ENCODE results near the gene TCF4. TPM values are rescaled to one million over a fixed set of nuclear protein-coding genes. Genes with fewer than 3 reads are reported as not detected.

The TCF4 gene
- total and polyA plus RNA-seq, 7 experiments from 2014 or later: 0.94 to 21.8 (median 2.6) TPM

DNA sequence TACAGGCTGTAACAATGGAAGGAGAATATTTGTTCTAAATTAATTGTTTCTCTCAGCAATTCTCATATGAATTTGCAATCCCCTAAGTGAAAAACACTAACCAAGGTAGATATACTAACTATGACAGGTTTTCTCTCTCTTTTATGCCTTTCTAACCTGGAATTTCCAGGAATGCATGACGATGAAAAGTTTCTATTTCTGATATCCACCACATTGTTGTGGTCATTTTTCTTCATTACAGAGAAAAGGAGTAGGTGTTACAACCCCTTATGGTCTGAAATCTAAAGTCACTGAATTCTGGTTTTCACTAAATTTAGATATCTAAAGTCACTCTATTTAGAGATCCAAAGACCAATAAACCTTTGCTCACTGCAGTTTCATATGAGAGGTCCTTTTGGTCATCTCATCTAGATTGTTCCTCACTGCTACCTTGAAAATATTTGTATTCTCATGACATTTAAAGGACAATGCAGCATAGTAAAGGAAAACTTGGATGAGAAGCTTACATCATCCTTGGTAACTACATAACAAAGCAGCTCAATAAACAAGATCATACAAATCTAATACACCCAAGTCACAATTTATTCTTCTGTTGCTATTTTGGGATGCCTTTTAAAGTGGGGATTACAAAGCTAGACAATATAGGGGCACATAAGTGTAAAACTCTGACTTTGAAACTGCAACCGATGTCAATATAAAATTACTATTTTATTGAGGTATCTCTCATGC is 85.8 kb downstream of the TCF4 start:
- ChIA-PET CTCF (no interaction called here), POLR2A (no interaction called here)
- Histone ChIP-seq H3K4me3 (ENCODE audit: low read length) (no peak overlapping the region), H3K9me3 (ENCODE audit: control insufficient read depth in 2 of 3, low read length in 3 of 3) (no peaks in the 10 kb centered on the region), H3K27ac (ENCODE audit: low read depth, low read length) (no peak overlapping the region), H3K27me3 (ENCODE audit: control insufficient read depth in 2 of 2, insufficient read depth in 2 of 2, low read length in 2 of 2) (no peaks in the 10 kb centered on the region), H3K36me3 (ENCODE audit: control insufficient read depth in 2 of 3, insufficient read depth in 3 of 3, low read length in 3 of 3) (no peaks in the 10 kb centered on the region), H3K4me1 (ENCODE audit: control insufficient read depth in 2 of 2, insufficient read depth in 2 of 2, low read length in 2 of 2) (no peaks in the 10 kb centered on the region)
- H3K27me3 Mint-ChIP-seq: peaks cover 0 to 9% (median 4%) of the 10 kb centered on the region in 5 donors
- no peak for ATAC-seq
- peaks cover 0 to 6% (median 0%) of the 10 kb centered on the region in 7 donors for H3K4me1 Mint-ChIP-seq
- no peak for DNase-seq
- no peak overlapping the region for H3K27ac Mint-ChIP-seq
- H3K4me3 Mint-ChIP-seq: no peak overlapping the region
- peaks cover 0 to 1% (median 0%) of the 10 kb centered on the region in 11 donors for H3K9me3 Mint-ChIP-seq
- no peaks in the 10 kb centered on the region for H3K36me3 Mint-ChIP-seq
- intact Hi-C loops (cut with micrococcal nuclease): no loop called here

DNA sequence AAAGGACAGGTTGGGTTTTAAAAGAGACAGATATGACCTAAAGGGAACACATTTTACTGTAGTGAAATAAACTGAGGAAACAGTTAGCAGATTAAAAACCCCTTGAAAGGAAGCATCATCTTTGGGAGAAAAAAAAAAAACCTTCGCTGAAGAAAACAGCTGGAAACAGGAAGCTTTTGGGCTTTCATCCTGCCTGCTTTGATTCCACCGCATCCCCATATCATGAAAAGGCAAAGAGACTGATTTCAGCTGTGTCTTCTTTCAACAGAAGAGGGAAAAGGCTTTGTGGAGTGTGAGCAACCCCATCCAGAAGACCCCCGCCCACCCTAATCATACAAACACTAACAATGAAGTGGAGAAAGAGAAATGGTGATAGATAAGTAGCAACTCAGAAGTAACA is 86.4 kb downstream of the TCF4 start:
- H3K36me3 Mint-ChIP-seq: no peaks in the 10 kb centered on the region
- Histone ChIP-seq H3K4me3 (ENCODE audit: low read length) (no peak overlapping the region), H3K36me3 (ENCODE audit: control insufficient read depth in 2 of 3, insufficient read depth in 3 of 3, low read length in 3 of 3) (no peaks in the 10 kb centered on the region), H3K27me3 (ENCODE audit: control insufficient read depth in 2 of 2, insufficient read depth in 2 of 2, low read length in 2 of 2) (no peaks in the 10 kb centered on the region), H3K27ac (ENCODE audit: low read depth, low read length) (no peak overlapping the region), H3K4me1 (ENCODE audit: control insufficient read depth in 2 of 2, insufficient read depth in 2 of 2, low read length in 2 of 2) (no peaks in the 10 kb centered on the region), H3K9me3 (ENCODE audit: control insufficient read depth in 2 of 3, low read length in 3 of 3) (no peaks in the 10 kb centered on the region)
- H3K4me3 Mint-ChIP-seq: no peak overlapping the region
- H3K27ac Mint-ChIP-seq: no peak overlapping the region
- H3K4me1 Mint-ChIP-seq: peaks cover 0 to 6% (median 0%) of the 10 kb centered on the region in 7 donors
- ATAC-seq (no peak), DNase-seq (no peak)
- H3K9me3 Mint-ChIP-seq: peaks cover 0 to 1% (median 0%) of the 10 kb centered on the region in 11 donors
- H3K27me3 Mint-ChIP-seq: peaks cover 0 to 9% (median 4%) of the 10 kb centered on the region in 5 donors
- intact Hi-C loops (cut with micrococcal nuclease): no loop called here
- CTCF ChIA-PET: no interaction called here
- POLR2A ChIA-PET: no interaction called here

DNA sequence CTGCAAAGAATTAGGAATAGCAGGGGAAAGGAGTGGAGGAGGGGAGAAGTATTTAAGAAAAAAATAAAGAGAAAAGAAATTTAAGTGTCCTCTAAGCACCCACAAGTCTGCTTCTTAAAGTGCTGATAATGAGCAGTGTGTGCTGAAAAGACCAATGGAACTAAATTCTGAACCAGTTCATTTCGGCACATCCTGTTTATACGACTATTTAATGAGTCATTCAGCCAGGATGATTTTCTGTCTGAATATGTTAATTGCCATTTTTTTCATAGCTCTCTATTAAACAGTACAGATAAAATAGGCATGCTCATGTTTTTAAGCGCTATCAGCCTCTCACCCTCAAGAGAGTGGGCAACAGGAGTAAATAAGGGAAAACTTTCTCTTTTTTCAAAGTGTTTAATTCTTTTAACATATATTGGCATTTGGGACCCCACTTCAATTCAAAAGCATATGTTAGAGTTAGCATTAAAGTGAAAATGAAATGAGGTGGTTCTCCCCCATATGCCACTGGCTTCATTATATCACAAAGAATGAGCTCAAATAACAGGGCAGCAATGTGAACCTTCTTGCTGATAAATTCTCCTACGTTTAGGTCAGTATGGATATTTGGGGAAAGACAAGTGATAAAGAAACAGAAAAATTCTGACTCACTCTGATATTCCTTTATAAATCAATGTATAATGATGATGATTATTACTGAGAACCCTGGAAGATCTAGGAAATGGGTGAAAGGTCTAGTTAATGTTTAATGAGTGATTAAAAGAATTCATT is 87.5 kb downstream of the TCF4 start:
- intact Hi-C loops (cut with micrococcal nuclease): no loop called here
- Mint-ChIP-seq H3K9me3 (peaks cover 0 to 1% (median 0%) of the 10 kb centered on the region in 11 donors), H3K4me3 (no peak overlapping the region), H3K27ac (no peak overlapping the region), H3K27me3 (peaks cover 0 to 12% (median 4%) of the 10 kb centered on the region in 5 donors), H3K36me3 (no peaks in the 10 kb centered on the region), H3K4me1 (peaks cover 0 to 6% (median 0%) of the 10 kb centered on the region in 7 donors)
- Histone ChIP-seq H3K4me1 (ENCODE audit: control insufficient read depth in 2 of 2, insufficient read depth in 2 of 2, low read length in 2 of 2) (no peaks in the 10 kb centered on the region), H3K9me3 (ENCODE audit: control insufficient read depth in 2 of 3, low read length in 3 of 3) (no peaks in the 10 kb centered on the region), H3K27me3 (ENCODE audit: control insufficient read depth in 2 of 2, insufficient read depth in 2 of 2, low read length in 2 of 2) (no peaks in the 10 kb centered on the region), H3K4me3 (ENCODE audit: low read length) (no peak overlapping the region), H3K27ac (ENCODE audit: low read depth, low read length) (no peak overlapping the region), H3K36me3 (ENCODE audit: control insufficient read depth in 2 of 3, insufficient read depth in 3 of 3, low read length in 3 of 3) (no peaks in the 10 kb centered on the region)
- POLR2A ChIA-PET: no interaction called here
- ATAC-seq (no peak), DNase-seq (no peak)
- CTCF ChIA-PET: interaction anchor here (0.6 kb wide), 2 partner anchors 86 to 536 kb away, joined by 3 read pairs; no protein-coding TSS in a partner anchor

DNA sequence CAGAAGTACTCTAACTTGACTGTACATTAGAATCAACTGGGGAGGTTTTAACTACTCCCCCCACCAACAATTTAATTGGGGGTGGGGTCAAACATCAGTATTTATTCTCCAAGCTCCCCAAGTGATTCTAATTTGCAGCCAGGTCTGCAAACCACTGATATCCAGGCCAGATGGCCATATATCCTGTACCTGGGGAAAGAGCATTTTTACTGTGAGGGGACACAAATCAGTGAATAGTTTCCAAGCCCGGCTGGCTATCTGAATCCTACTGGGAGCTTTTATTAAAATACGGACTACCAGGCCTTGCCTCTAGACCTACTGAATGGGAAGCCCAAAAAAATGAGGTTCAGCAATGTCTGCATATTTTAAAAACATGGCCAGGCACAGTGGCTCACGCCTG is 88.5 kb downstream of the TCF4 start:
- no peaks in the 10 kb centered on the region for H3K36me3 Mint-ChIP-seq
- no peak overlapping the region for H3K4me3 Mint-ChIP-seq
- Histone ChIP-seq H3K4me3 (ENCODE audit: low read length) (no peak overlapping the region), H3K9me3 (ENCODE audit: control insufficient read depth in 2 of 3, low read length in 3 of 3) (no peaks in the 10 kb centered on the region), H3K27ac (ENCODE audit: low read depth, low read length) (no peak overlapping the region), H3K4me1 (ENCODE audit: control insufficient read depth in 2 of 2, insufficient read depth in 2 of 2, low read length in 2 of 2) (no peaks in the 10 kb centered on the region), H3K27me3 (ENCODE audit: control insufficient read depth in 2 of 2, insufficient read depth in 2 of 2, low read length in 2 of 2) (no peaks in the 10 kb centered on the region), H3K36me3 (ENCODE audit: control insufficient read depth in 2 of 3, insufficient read depth in 3 of 3, low read length in 3 of 3) (no peaks in the 10 kb centered on the region)
- ChIA-PET POLR2A (no interaction called here), CTCF (no interaction called here)
- H3K27me3 Mint-ChIP-seq: peaks cover 0 to 12% (median 4%) of the 10 kb centered on the region in 5 donors
- H3K4me1 Mint-ChIP-seq: peaks cover 0 to 6% (median 0%) of the 10 kb centered on the region in 7 donors
- ATAC-seq (no peak), DNase-seq (no peak)
- H3K27ac Mint-ChIP-seq: no peak overlapping the region
- peaks cover 0 to 1% (median 0%) of the 10 kb centered on the region in 11 donors for H3K9me3 Mint-ChIP-seq
- intact Hi-C loops (cut with micrococcal nuclease): loop anchor here in 1 of 2 donors (10.0 kb wide), 1 partner anchor 65 kb away; no protein-coding TSS in a partner anchor

DNA sequence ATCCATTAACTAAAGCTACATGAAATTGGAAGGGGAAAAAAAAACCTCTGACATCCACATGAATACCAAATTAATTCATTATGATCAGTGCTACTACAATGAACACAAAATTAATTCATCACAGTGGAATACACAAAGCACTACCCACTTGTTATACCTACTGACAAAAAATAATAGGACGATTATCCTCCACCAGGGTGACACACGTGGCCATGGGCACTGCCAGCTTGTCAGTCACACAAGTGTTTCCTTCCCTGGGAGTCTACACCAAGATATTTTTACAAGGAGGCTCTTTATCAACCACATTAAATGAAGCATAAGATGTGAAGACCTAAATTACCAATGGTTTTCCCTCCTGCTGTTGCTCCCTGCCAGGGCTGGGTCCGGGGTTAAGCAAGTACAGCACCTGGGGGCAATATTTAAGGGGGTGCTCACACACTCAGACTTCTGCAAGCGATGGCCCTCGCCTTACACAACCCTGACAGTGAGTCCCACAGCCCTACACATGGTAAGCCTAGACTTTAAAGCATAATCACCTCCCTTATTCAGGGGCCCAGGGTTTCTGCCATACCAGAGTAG is 90.1 kb downstream of the TCF4 start:
- Mint-ChIP-seq H3K36me3 (no peaks in the 10 kb centered on the region), H3K9me3 (peaks cover 0 to 1% (median 0%) of the 10 kb centered on the region in 11 donors), H3K4me1 (peaks cover 0 to 6% (median 0%) of the 10 kb centered on the region in 7 donors), H3K27me3 (peaks cover 3 to 14% (median 10%) of the 10 kb centered on the region in 5 donors), H3K4me3 (no peak overlapping the region), H3K27ac (no peak overlapping the region)
- H3K36me3 ChIP-seq (ENCODE audit: control insufficient read depth in 2 of 3, insufficient read depth in 3 of 3, low read length in 3 of 3): no peaks in the 10 kb centered on the region
- POLR2A ChIA-PET: no interaction called here
- no peak overlapping the region for H3K4me3 ChIP-seq (ENCODE audit: low read length)
- no peaks in the 10 kb centered on the region for H3K27me3 ChIP-seq (ENCODE audit: control insufficient read depth in 2 of 2, insufficient read depth in 2 of 2, low read length in 2 of 2)
- ATAC-seq: no peak
- intact Hi-C loops (cut with micrococcal nuclease): loop anchor here in 1 of 2 donors (10.0 kb wide), 1 partner anchor 63 kb away; no protein-coding TSS in a partner anchor
- H3K4me1 ChIP-seq (ENCODE audit: control insufficient read depth in 2 of 2, insufficient read depth in 2 of 2, low read length in 2 of 2): no peaks in the 10 kb centered on the region
- no peak for DNase-seq
- CTCF ChIA-PET: no interaction called here
- H3K27ac ChIP-seq (ENCODE audit: low read depth, low read length): no peak overlapping the region
- H3K9me3 ChIP-seq (ENCODE audit: control insufficient read depth in 2 of 3, low read length in 3 of 3): no peaks in the 10 kb centered on the region

DNA sequence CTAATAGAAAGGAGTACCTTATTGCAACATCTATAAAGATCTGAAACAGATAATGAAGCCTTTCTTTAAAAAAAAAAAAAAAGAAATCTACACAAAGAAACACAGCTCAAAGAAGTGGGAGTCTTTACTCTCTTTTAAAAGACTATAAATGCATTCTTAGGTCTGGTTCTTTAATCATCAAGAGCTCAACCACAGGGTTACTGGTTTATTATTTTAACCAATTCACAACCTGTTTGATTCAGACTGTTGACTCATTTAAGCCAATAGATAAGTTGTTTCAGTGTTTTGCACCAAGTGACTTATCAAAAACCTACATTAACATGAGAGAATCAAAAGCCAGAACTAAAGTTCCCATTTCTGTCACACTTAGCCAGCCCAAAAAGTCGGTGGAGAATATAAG is 93.1 kb downstream of the TCF4 start:
- intact Hi-C loops (cut with micrococcal nuclease): loop anchor here in 1 of 2 donors (10.0 kb wide), 1 partner anchor 60 kb away; no protein-coding TSS in a partner anchor
- H3K27ac Mint-ChIP-seq: no peak overlapping the region
- H3K9me3 ChIP-seq (ENCODE audit: control insufficient read depth in 2 of 3, low read length in 3 of 3): no peaks in the 10 kb centered on the region
- peaks cover 0 to under 1% (median under 1%) of the 10 kb centered on the region in 7 donors for H3K4me1 Mint-ChIP-seq
- peaks cover 7 to 23% (median 17%) of the 10 kb centered on the region in 5 donors for H3K27me3 Mint-ChIP-seq
- no peak overlapping the region for H3K27ac ChIP-seq (ENCODE audit: low read depth, low read length)
- H3K36me3 ChIP-seq (ENCODE audit: control insufficient read depth in 2 of 3, insufficient read depth in 3 of 3, low read length in 3 of 3): no peaks in the 10 kb centered on the region
- ATAC-seq (no peak), DNase-seq (no peak)
- POLR2A ChIA-PET: no interaction called here
- H3K4me3 ChIP-seq (ENCODE audit: low read length): no peak overlapping the region
- no peaks in the 10 kb centered on the region for H3K27me3 ChIP-seq (ENCODE audit: control insufficient read depth in 2 of 2, insufficient read depth in 2 of 2, low read length in 2 of 2)
- H3K4me1 ChIP-seq (ENCODE audit: control insufficient read depth in 2 of 2, insufficient read depth in 2 of 2, low read length in 2 of 2): no peaks in the 10 kb centered on the region
- H3K36me3 Mint-ChIP-seq: no peaks in the 10 kb centered on the region
- H3K4me3 Mint-ChIP-seq: no peak overlapping the region
- no peaks in the 10 kb centered on the region for H3K9me3 Mint-ChIP-seq
- CTCF ChIA-PET: no interaction called here

All from naive thymus-derived CD4-positive, alpha-beta T cell (primary cell).